ENCODE results near the gene LAIR1. TPM values are rescaled to one million over a fixed set of nuclear protein-coding genes. Genes with fewer than 3 reads are reported as not detected.

LAIR1 gene
- polyA plus RNA-seq, 1 of the 3 experiments (the other 2 are of a cell fraction) = not detected

DNA sequence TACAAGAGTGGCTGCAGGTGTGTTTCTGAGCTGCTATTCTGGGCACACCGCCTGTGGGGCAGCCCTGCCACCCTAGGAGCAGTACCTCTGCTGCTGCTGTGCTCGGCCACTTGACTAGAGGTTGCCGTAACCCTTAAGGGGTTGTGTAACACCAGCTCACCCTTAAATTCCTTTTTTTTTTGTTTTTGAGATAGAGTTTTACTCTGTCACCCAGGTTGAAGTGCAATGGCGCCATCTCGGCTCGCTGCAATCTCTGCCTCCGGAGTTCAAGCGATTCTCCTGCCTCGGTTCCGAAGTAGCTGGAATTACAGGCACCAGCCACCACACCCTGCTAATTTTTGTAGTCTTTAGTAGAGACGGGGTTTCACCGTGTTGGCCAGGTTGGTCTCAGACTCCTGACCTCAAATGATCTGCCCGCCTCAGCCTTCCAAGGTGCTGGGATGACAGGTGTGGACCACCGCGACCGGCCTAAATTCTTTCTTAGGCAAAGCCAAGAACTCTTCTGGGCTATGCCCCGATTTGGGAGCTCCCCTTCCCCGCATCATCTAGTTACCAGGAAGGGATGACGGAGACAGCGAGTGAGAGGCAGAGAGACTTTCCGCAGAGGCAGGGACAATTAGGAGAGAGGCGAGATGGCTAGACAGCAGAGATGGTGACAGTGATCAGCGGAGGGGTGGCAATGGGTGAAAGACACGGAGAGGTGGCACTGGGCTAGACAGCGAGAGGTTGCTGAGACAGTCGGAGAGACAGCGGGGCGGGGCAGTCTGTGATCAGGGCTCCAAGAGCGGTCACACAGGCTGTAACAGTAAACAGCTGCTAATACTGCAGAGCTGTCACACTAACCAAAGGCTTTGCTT, 47.4 kb downstream of the LAIR1 start:
- TF ChIP-seq RFX5 (IDR thresholded peaks at IDR 0.05; ENCODE audit: low read length) (no peak), GATA2 (CRISPR knock-in tag; IDR thresholded peaks at IDR 0.05) (no peak), CHD2 (IDR thresholded peaks at IDR 0.05; ENCODE audit: low read length, partially characterized antibody) (no peak), EZH2phosphoT487 (IDR thresholded peaks at IDR 0.05; ENCODE audit: borderline replicate concordance, low read depth) (no peak), SMC3 (IDR thresholded peaks at IDR 0.05; ENCODE audit: low read depth, low read length) (no peak), FOSL2 (IDR thresholded peaks at IDR 0.05; ENCODE audit: borderline replicate concordance, low read depth) (no peak), NFIC (IDR thresholded peaks at IDR 0.05; ENCODE audit: borderline replicate concordance) (no peak)
- TF ChIP-seq, protein P1, sequence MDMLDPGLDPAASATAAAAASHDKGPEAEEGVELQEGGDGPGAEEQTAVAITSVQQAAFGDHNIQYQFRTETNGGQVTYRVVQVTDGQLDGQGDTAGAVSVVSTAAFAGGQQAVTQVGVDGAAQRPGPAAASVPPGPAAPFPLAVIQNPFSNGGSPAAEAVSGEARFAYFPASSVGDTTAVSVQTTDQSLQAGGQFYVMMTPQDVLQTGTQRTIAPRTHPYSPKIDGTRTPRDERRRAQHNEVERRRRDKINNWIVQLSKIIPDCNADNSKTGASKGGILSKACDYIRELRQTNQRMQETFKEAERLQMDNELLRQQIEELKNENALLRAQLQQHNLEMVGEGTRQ (IDR thresholded peaks at IDR 0.05; ENCODE audit: borderline replicate concordance, low read depth, low read length) = no peak
- Histone ChIP-seq H3K27me3 (ENCODE audit: insufficient read depth) (peaks cover 72% of the 10 kb centered on the region), H3K4me1 (ENCODE audit: control insufficient read depth in 1 of 2, insufficient read depth in 2 of 2, low read depth in 1 of 2, low read length in 1 of 2) (no peaks in the 10 kb centered on the region), H3F3A (replicated peaks; ENCODE audit: insufficient read depth) (no peaks in the 10 kb centered on the region), H3K27ac (ENCODE audit: low read depth in 2 of 2, low read length in 1 of 2) (no peak overlapping the region), H3K9ac (no peak overlapping the region), H3K9me2 (no peaks in the 10 kb centered on the region), H3K79me2 (ENCODE audit: insufficient read depth) (no peaks in the 10 kb centered on the region), H3K4me2 (no peak overlapping the region), H3K9me3 (no peaks in the 10 kb centered on the region), H2AFZ (ENCODE audit: low read depth) (no peak overlapping the region), H4K20me1 (ENCODE audit: insufficient read depth) (no peaks in the 10 kb centered on the region), H3K4me3 (ENCODE audit: low read depth in 2 of 2, low read length in 1 of 2) (no peak overlapping the region), H3K36me3 (replicated peaks in 1 of 2; ENCODE audit: control insufficient read depth in 1 of 2, insufficient read depth in 2 of 2, low read length in 1 of 2) (no peaks in the 10 kb centered on the region)
- 50% methylated on average over 28 of the region's 29 CpGs for WGBS (ENCODE audit: low lambda C conversion rate)
- ChIA-PET CTCF (interaction anchor here (0.5 to 1.5 kb wide), 2 partner anchors 25 to 51 kb away, joined by 3 to 4 read pairs; no protein-coding TSS in a partner anchor), POLR2A (no interaction called here)
- no peak for DNase-seq

DNA sequence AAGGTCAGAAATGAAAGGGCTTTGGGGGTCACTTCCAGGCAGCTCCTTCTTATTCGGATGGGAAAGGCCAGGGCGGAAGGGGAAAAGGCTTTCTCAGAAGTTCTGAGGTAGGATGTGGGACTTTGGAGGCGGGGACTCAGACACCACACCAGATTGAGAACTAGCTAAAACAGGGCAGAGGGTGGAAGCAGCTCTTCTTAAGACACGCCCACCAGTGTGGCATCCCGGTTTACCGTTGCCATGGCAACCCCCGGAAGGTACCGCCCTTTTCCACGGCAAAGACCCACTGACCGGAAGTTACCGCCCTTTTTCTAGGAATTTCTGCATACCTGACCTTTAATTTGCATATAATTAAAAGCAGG, 48.0 kb downstream of the LAIR1 start:
- Histone ChIP-seq H4K20me1 (ENCODE audit: insufficient read depth) (no peaks in the 10 kb centered on the region), H3K4me3 (ENCODE audit: low read depth in 2 of 2, low read length in 1 of 2) (no peak overlapping the region), H2AFZ (ENCODE audit: low read depth) (no peak overlapping the region), H3K79me2 (ENCODE audit: insufficient read depth) (no peaks in the 10 kb centered on the region), H3F3A (replicated peaks; ENCODE audit: insufficient read depth) (no peaks in the 10 kb centered on the region), H3K4me1 (ENCODE audit: control insufficient read depth in 1 of 2, insufficient read depth in 2 of 2, low read depth in 1 of 2, low read length in 1 of 2) (no peaks in the 10 kb centered on the region), H3K9ac (no peak overlapping the region), H3K27me3 (ENCODE audit: insufficient read depth) (peaks cover 77% of the 10 kb centered on the region), H3K36me3 (replicated peaks in 1 of 2; ENCODE audit: control insufficient read depth in 1 of 2, insufficient read depth in 2 of 2, low read length in 1 of 2) (no peaks in the 10 kb centered on the region), H3K9me2 (no peaks in the 10 kb centered on the region), H3K27ac (ENCODE audit: low read depth in 2 of 2, low read length in 1 of 2) (no peak overlapping the region), H3K9me3 (no peaks in the 10 kb centered on the region), H3K4me2 (no peak overlapping the region)
- WGBS (ENCODE audit: low lambda C conversion rate) = 10% methylated on average over 9 of the region's 11 CpGs
- DNase-seq = no peak
- ChIA-PET POLR2A (no interaction called here), CTCF (interaction anchor here (0.5 to 1.5 kb wide), 2 partner anchors 26 to 51 kb away, joined by 3 to 4 read pairs; no protein-coding TSS in a partner anchor)
- no peak for TF ChIP-seq SMC3 (IDR thresholded peaks at IDR 0.05; ENCODE audit: low read depth, low read length)
- TF ChIP-seq RAD21 (IDR thresholded peaks at IDR 0.05; ENCODE audit: low read length) = no peak
- TF ChIP-seq RXRA (IDR thresholded peaks at IDR 0.05; ENCODE audit: borderline replicate concordance, low read depth) = no peak
- TF ChIP-seq, protein P2, sequence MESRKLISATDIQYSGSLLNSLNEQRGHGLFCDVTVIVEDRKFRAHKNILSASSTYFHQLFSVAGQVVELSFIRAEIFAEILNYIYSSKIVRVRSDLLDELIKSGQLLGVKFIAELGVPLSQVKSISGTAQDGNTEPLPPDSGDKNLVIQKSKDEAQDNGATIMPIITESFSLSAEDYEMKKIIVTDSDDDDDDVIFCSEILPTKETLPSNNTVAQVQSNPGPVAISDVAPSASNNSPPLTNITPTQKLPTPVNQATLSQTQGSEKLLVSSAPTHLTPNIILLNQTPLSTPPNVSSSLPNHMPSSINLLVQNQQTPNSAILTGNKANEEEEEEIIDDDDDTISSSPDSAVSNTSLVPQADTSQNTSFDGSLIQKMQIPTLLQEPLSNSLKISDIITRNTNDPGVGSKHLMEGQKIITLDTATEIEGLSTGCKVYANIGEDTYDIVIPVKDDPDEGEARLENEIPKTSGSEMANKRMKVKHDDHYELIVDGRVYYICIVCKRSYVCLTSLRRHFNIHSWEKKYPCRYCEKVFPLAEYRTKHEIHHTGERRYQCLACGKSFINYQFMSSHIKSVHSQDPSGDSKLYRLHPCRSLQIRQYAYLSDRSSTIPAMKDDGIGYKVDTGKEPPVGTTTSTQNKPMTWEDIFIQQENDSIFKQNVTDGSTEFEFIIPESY (IDR thresholded peaks at IDR 0.05; ENCODE audit: borderline replicate concordance, low read depth) = no peak
- no peak for TF ChIP-seq GATA2 (CRISPR knock-in tag; IDR thresholded peaks at IDR 0.05)
- TF ChIP-seq TEAD4 (IDR thresholded peaks at IDR 0.05; ENCODE audit: borderline replicate concordance, insufficient read depth) = no peak
- no peak for TF ChIP-seq CHD2 (IDR thresholded peaks at IDR 0.05; ENCODE audit: low read length, partially characterized antibody)
- TF ChIP-seq, protein P3, sequence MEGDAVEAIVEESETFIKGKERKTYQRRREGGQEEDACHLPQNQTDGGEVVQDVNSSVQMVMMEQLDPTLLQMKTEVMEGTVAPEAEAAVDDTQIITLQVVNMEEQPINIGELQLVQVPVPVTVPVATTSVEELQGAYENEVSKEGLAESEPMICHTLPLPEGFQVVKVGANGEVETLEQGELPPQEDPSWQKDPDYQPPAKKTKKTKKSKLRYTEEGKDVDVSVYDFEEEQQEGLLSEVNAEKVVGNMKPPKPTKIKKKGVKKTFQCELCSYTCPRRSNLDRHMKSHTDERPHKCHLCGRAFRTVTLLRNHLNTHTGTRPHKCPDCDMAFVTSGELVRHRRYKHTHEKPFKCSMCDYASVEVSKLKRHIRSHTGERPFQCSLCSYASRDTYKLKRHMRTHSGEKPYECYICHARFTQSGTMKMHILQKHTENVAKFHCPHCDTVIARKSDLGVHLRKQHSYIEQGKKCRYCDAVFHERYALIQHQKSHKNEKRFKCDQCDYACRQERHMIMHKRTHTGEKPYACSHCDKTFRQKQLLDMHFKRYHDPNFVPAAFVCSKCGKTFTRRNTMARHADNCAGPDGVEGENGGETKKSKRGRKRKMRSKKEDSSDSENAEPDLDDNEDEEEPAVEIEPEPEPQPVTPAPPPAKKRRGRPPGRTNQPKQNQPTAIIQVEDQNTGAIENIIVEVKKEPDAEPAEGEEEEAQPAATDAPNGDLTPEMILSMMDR (IDR thresholded peaks at IDR 0.05) = no peak
